Suppressor macrophage (primary cell): ENCODE data around the gene DENND5B.

Experiments used
- DNase-seq, 4 experiments: peaks; one replicate each; pipeline ENCODE4 v3.0.0-alpha.2; 2020 to 2022

DENND5B gene

GRCh38 chr12:31370531-31371255, 220.2 kb downstream of the DENND5B start:
- peak; percentile 36 to 64 (median 56) for DNase-seq

- no peak for DNase-seq
These were observed 221.0 kb downstream of the DENND5B start for GRCh38 chr12:31369712-31370521.

GRCh38 chr12:31368666-31369361, 222.1 kb downstream of the DENND5B start:
- DNase-seq = peak in 2 of 4 experiments; percentile 22 to 36

GRCh38 chr12:31366104-31366621, 224.8 kb downstream of the DENND5B start:
- no peak for DNase-seq

- DNase-seq = no peak
These were observed 227.1 kb downstream of the DENND5B start for GRCh38 chr12:31363831-31364230.

GRCh38 chr12:31363416-31363809, 227.5 kb downstream of the DENND5B start:
- peak in 2 of 4 experiments; percentile 14 to 16 for DNase-seq

- DNase-seq = peak; percentile 62 to 84 (median 78)
These were observed 228.0 kb downstream of the DENND5B start for GRCh38 chr12:31362759-31363415.

- peak in 2 of 4 experiments; percentile 4 to 8 for DNase-seq
These were observed 228.7 kb downstream of the DENND5B start for GRCh38 chr12:31362115-31362758.

GRCh38 chr12:31361730-31362114, 229.2 kb downstream of the DENND5B start:
- no peak for DNase-seq

- DNase-seq = no peak
These were observed 235.2 kb downstream of the DENND5B start for GRCh38 chr12:31355747-31356107.

GRCh38 chr12:31353750-31354708, 236.9 kb downstream of the DENND5B start:
- peak; percentile 71 to 89 (median 81) for DNase-seq

- DNase-seq = no peak
These were observed 244.7 kb downstream of the DENND5B start for GRCh38 chr12:31346267-31346666.

- DNase-seq = no peak
These were observed 247.8 kb downstream of the DENND5B start for GRCh38 chr12:31343139-31343538.

GRCh38 chr12:31342286-31342685, 248.7 kb downstream of the DENND5B start:
- DNase-seq = no peak

- no peak for DNase-seq
These were observed 250.9 kb downstream of the DENND5B start for GRCh38 chr12:31339831-31340622.

GRCh38 chr12:31337952-31338351, 253.0 kb downstream of the DENND5B start:
- no peak for DNase-seq
